Glomerular visceral epithelial cell (primary cell): ENCODE data around the gene EPSTI1.
A peak's percentile ranks its signal among the peaks of the same experiment; 100 is the strongest.
"Not testable (repeated sequence)": the region's sequence is repeated elsewhere in the genome, so short reads cannot be mapped to it uniquely, and the experiment has no call there.

Source experiments
- DNase-seq: peaks from one replicate; pipeline ENCODE4 v3.0.0-alpha.2; 2016; ENCODE audit errors: extremely low spot score

EPSTI1 gene, protein sequence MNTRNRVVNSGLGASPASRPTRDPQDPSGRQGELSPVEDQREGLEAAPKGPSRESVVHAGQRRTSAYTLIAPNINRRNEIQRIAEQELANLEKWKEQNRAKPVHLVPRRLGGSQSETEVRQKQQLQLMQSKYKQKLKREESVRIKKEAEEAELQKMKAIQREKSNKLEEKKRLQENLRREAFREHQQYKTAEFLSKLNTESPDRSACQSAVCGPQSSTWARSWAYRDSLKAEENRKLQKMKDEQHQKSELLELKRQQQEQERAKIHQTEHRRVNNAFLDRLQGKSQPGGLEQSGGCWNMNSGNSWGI

DNA sequence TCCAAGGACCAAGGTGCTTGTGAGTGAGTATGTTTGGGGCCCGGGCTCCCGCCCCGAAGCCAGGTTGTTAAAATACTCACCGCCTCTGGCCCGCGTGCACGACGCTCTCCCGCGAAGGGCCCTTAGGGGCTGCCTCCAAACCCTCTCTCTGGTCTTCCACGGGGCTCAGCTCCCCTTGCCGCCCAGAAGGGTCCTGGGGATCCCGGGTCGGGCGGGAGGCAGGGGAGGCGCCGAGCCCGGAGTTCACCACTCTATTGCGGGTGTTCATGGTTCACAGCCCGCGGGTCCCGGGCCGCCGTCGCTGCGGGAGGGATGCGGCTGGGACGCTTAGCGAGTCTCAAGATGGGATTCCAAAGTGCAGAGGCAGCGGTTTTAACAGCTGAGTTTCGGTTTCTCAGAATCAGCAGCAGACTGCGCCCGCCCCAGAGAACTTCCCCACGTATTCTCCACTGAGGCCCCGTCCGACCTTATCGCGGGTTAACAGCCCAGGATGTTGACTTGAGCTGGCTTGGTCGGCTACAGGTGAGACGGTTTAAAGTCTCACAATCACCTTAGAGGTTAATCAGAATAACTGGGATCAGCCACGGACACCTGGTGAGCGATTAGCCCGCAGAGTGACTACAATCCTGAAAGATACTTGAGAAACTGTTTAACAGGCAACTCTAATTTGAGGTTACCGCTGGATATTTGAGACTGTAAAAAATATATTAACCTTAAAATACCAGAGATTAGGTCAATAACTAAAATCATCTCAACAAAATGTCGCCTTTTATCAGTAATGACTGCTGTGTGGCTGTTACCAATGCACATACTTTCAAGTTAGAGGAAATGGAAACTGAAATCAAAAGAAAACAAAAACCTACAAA, at the start of gene EPSTI1:
TSS of gene EPSTI1 (minus strand) at position 344 of the 866 bp plus-strand sequence. CDS start at position 268, 76 bp downstream.
- DNase-seq: peak; percentile 76

DNA sequence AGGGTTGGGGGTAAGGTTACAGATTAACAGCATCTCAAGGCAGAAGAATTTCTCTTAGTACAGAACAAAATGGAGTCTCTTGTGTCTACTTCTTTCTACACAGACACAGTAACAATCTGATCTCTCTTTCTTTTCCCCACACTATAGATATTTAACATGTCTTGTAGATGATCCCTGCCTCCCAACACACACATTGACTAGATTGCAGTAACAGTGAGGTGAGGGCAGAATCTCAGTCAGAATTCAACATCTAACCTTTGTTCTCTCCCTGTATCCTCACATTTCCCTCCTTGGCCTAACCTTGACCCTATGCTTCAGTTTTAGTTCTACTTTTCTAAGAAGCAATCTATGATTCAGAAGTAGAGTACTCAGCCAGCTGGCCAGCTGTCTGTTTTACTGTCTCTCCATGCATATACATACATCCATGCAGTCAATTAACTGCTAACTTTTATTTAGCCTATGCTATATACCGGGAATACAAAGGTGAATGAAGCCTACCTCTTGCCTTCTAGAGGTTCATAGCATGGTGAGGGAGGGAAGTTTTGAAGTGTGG, 49.4 kb upstream of the EPSTI1 start:
- no peak for DNase-seq

DNA sequence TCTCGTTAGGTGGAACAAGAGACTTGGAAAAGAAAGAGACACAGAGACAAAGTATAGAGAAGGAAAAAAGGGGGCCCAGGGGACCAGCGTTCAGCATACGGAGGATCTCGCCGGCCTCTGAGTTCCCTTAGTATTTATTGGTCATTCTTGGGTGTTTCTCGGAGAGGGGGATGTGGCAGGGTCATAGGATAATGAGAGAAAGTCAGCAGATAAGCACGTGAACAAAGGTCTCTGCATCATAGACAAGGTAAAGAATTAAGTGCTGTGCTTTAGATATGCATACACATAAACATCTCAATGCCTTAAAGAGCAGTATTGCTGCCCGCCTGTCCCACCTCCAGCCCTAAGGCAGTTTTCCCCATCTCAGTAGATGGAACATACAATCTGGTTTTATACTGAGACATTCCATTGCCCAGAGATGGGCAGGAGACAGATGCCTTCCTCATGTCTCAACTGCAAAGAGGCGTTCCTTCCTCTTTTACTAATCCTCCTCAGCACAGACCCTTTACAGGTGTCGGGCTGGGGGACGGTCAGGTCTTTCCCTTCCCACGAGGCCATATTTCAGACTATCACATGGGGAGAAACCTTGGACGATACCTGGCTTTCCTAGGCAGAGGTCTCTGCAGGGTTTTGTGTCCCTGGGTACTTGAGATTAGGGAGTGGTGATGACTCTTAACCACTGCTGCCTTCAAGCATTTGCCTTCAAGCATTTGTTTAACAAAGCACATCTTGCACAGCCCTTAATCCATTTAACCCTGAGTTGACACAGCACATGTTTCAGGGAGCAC, 48.7 kb upstream of the EPSTI1 start:
- DNase-seq: not testable (repeated sequence)

DNA sequence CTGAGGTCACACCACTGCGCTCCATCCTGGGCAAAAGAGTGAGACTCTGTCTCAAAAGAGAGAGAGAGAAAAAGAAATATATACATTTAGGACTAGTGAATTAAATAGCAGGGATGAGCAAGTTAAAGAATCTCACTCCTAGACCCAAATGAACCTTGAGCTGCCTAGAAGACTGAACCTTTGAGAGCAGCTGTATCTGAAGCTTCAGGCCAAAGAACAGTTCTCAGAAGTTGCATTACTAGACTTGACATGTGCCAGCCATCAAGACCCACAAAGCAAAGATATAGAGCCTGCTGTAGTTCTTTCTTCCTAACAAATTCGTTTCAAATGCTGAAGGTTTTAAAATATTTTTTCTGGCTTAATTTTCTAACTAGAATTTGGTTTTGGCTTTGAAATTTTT, 47.9 kb upstream of the EPSTI1 start:
- DNase-seq: no peak

DNA sequence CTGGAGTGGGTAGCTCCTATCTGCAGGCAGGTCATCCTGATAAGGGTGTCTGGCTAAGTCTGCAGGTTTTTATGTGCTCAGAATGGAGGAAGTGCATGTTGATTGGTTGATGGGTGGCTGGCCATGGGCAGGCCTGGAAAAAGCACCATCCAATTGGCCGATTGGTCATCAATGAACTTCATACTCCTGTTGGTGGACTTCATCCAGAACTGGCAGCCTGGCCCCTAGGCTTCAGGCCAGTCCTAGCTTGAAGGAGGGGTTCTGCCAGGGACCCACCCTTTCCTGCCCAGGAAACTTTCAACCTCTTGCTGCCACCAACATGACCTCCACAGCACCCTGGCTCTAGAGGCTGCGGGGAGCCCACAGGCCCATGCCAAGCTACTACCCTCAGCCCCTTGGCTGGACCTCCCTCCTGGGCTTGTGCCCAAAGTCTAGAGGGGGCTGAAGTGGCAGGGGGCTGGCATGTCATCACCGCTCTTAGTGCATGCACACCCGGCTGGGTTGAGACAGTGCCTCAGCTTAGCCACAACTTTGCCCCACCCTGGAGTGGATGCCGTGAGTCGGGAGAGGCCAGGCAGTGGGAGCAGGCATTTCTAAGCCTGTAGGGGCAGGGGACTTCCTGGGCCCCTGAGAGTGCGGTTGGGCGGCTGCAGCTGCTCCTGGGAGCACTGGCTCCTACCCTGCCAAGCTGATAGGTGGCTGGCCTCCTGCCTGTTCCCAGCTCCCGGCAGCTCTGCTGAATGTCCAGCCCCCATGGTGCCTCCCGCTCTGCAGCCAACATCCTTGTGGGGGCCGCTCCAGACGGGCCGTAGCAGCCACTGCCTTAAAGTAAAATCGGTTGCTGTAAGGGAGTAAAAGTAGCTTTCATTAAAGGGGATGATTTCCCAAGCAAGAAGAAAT, 44.6 kb upstream of the EPSTI1 start:
- no peak for DNase-seq

DNA sequence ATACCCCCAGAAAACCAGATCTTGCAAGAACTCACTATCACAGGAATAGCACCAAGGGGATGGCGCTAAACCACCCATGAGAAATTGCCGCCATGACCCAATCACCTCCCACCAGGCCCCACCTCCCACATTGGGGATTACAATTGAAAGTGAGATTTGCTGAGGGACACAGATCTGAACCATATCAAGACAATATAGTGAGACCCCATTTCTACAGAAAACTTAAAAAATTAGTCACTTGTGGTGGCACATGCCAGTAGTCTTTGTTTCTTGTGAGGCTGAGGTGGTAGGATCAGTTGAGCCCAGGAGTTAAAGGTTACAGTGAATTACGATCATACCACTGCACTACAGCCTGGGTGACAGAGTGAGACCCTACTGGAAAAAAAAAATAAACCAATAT, 41.0 kb upstream of the EPSTI1 start:
- DNase-seq: no peak

DNA sequence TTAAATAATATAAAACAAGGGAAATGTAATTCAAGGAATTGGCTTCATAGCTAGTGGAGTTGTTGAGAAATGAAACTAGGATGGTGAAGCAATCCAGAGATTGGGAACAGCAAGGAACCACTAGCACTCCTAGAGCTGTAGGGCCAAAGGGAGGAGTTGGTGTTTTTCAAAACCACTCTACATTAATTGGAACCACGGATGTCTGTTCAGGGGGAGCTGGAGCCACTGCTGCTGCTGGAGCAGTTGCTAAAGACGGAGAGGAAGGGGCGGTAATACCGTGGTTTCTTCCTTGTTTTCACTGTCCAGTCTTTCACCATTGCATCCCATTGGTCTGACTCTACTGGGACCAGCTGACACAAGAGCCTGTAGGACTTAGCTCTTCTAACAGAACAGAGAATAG, 39.8 kb upstream of the EPSTI1 start:
- no peak for DNase-seq

DNA sequence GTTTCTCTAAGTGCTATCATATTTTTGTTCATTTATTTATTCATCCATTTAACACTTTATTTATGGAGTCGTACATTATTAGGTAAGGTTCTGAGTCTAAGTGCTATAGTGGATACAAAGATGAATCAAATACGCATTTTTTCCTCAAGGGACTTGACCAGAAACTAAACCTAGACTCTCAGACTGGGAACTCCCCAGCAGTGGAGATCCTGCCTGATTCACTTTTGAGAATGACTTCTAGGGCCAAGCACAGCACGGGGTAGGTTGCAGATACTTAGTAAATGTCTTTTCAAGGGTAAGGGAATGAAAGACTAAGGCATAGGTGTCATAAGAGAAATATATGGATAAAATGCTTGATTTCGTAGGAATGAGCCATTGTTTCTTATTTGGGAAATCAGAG, 38.5 kb upstream of the EPSTI1 start:
- no peak for DNase-seq

DNA sequence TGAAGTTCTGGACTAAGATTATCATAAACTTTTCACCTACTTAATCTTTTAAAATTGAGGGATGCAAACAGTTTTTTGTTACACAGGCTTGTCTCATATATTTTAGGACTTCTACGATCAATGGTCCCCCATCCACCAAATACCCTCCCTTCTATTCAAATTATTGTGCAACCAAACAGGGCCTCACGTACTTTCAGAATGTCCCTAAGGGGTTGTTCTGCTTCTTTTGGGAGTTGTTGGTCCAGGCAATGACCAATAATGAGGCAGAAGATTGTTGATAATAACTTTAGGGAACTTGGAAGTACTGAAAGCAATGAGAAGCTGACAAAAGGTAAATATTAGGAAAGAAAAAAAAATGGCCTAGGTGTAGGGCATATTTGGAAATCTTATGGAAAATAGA, 34.2 kb upstream of the EPSTI1 start:
- no peak for DNase-seq

DNA sequence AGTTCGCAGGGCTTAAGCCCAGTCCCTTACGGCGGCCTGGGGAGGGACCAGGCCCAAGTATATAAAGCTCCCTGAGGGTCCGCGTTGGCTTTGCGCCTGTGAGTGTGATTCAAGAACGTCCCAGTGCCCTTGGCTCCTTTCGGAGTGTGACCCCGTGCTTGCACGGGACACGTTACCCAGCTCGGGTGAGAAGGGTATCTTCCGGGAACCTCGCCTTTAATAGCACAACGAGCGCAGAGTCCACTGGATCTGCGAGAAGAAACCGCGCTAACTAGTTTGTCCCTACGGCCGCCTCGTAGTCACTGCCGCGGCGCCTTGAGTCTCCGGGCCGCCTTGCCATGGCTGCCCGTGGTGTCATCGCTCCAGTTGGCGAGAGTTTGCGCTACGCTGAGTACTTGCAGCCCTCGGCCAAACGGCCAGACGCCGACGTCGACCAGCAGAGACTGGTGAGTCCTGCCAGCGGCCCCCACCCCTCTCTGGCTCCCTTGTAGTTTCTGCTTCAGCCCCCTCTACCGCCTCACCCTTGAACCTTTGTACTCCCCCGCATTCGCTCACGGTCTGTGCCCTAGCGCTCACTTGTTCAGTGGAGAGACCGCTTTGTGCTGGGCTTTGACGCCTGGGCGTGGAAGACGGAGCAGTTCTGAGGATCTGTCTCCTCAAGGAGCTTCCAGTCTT, 31.4 kb upstream of the EPSTI1 start, which contains the start of gene DNAJC15:
TSS of gene DNAJC15 (plus strand) at position 298 of the 675 bp plus-strand sequence. CDS start at position 339, 41 bp downstream.
- DNase-seq: peak; percentile 62

DNA sequence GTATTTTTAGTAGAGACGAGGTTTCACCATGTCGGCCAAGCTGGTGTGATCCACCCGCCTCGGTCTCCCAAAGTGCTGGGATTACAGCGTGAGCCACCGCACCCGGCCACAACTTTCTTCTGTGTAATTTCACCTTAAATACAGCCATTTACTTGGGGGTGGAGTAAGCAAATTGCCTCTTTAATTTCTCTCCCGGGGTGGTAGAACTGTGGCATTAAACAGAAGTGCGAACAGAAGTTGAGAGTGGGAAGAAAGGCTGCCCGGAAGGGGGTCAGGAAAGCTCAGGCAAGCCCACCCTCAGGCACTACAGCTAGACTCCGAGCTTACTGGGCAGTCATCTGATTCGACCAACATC, 30.9 kb upstream of the EPSTI1 start:
- no peak for DNase-seq

DNA sequence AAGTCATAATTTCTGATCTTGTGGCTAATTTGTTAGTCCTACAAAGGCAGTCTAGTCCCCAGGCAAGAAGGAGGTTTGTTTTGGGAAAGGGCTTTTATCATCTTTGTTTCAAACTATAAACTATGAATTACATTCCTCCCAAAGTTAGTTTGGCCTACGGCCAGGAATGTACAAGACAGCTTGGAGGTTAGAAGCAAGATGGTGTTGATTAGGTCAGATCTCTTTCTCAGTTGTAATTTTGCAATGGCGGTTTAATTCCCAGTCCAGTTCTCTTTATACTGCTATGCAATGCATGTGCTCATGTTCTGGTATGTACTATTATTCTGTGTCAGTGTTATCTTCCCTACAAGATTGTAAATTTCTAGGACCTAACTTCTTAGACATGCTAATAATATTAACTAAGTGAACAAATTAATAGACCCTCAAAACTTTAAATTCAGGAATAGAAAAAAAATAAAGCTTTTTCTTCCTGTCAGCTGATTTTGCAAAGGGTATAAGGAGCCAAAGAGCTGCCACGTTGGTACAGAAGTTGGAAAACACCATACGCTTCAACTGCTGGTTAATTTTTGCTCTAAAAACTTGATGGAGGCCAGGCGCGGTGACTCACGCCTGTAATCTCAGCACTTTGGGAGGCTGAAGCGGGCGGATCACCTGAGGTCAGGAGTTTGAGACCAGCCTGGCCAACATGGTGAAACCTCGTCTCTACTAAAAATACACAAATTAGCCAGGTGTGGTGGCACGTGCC, 30.1 kb upstream of the EPSTI1 start:
- no peak for DNase-seq

DNA sequence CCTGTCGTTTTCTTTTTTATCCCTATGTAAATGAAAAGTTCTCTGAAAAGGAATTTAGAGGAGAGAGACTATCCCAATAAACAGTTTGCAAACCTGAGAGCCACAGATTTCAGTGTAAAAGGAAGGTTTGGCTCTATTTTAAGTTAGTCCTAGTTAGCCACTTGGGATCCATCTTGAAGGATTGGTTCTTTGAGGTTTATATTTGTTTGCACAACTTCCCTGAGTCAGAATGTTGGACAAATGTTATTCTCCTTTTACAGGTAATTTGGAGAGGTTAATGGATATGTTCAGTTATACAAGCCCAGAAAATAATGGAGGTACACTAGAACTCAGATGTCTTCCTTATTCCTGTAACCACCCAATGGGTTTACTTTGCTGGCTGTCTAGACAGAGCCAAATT, 28.8 kb upstream of the EPSTI1 start:
- no peak for DNase-seq

DNA sequence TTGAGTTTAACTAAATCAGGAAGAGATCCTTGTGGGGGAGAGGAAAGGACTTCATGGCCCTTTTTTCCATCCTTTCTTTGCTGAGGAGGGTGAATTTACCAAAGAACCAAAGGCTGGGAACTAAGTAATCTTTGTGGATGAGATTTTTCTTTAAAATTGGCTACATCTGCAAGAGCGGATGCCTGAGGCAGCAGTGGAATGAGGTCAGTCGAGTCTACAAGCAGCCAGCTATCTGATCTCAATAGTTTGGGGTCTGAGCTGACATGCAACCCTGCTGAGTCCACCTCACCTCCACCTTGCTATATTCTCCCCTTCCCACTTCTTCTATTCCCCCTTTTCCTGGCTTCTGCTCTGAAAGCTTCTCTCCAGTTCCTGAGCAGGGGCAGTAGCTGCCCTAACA, 27.8 kb upstream of the EPSTI1 start:
- no peak for DNase-seq

DNA sequence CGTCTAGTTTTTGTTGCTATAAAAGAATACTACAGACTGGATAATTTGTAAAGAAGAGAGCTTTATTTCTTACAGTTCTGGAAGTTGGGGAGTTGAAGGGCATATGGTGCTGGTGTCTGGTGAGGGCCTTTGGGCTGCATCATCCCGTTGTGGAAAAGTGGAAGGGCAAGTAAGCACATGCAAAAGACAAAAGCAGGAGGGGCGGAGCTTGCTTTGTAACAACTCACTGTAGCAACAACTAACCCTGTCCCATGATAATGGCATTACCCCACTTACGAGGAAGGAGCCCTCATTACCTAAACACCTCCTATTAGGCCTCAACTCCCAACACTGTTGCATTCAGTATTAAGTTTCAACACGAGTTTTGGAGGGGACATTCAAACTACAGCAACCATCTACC, 24.2 kb upstream of the EPSTI1 start:
- no peak for DNase-seq

DNA sequence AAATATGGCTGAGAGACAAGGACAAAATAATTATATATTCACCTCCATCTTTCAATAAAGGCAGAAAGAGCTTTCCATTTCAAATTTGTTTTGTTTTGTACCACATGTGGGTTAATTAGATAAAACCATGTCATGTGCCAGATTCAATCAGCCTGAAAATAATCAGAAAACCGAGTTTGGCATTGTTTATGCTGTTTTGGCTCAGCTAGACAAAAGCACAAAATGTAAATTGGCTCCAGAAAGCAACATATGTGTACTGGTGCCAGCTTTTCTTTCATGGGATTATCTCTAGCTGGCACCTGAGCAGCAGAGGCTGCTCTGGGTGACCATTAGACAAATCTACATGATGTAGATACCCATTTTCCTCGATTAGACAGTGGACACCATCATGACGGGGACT, 22.1 kb upstream of the EPSTI1 start:
- no peak for DNase-seq

DNA sequence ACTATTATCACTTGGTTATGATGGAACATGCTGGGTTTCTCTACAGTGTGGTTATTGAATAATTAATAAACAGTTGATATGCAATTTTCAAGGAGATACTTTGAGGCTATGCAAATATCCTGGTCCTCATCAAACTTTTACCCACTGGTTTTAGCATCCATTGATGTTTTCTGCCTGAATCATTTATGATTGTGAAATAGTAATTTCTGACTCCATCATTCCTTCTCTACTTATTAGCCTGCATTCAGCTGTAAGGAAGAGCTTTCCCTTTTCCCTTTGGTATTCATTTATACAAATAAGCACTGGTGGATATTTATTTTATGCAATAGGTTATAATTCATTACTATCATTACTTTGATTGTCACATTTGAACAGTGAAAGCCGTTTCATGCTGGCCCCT, 17.5 kb upstream of the EPSTI1 start:
- DNase-seq: no peak

DNA sequence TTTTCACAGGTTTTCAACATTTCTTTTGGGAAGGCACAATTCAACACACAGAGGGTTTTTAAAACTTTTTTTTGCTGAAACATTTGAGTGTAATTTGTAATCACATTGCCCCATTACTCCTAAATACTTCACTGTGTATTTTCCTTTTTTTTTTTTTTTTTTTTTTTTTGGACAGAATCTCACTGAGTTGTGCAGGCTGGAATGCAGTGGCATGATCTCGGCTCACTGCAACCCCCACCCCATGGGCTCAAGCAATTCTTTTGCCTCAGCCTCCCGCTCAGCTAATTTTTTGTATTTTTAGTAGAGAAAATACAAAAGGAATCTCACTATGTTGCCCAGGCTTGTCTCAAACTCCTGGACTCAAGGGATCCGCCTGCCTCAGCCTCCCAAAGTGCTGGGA, 16.6 kb upstream of the EPSTI1 start:
- no peak for DNase-seq

DNA sequence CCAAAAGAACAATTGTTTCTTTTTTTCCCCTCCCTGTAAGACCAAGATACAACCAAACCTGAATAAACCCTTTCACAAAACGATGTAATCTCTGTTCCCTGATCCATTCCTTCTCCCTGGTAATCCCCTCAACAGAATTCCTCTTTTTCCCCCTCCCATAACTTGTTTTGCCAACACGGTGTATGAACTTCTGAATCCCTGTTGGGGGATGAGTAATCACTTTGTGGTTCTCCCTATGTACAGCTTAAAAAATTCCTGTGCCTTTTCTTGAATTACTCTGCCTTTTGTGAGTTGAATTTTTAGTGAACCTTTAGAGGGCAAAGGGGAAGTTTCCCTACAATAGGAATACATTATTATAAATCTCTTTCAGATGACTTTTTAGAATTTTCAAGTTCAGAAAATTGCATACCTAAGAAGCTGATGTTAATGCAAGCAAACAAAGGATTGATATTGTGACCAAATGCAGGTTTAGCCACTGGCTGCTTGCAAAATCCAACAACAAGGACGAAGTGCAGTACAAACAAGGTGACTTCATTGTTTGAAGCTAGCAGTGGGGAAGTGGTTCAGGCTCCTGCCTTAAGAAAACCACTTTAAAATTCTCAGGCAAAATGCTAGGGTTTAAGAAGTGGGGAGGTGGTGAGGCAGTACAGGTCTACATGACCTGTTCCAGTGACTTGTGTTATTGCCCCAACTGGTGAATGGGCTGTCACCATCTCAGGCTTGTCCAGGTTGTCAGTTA, 15.0 kb upstream of the EPSTI1 start:
- DNase-seq: peak; percentile 46
